Dermis blood vessel endothelial cell (primary cell): ENCODE measurements around the gene IL10RB. TPM values are rescaled to one million over a fixed set of nuclear protein-coding genes. Genes with fewer than 3 reads are reported as not detected.

Experiments used
- DNase-seq: peaks from one replicate; pipeline ENCODE4 v3.0.0; 2010
- total RNA-seq: library from RNA; depleted of rRNA; stranded (reverse); fragments of >200 nt; gene quantifications from 2 replicates; pipeline ENCODE4 v1.2.3, GENCODE V29; 2014

IL10RB gene
- total RNA-seq, 1 donor from 2014 or later = 55.0 TPM

DNA sequence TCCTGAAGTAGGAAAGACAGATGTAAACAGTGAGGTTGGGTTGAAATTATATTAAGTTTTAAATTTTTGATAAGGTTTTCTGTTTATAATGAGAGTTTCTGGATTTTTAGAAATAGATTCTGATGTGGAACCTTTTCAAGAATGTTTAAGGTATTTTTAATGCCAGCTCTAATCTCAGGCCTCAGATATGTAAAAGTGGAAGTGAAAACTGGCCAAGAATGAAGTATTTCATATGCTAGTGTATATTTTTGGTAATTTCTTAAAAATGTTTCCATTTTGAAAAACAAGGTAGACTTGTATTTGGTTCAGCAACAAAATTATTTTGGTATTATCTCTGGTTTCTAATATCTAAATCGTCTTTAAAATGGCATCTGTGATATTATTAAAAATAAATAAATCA lies 73.0 kb downstream of the IL10RB start:
- no peak for DNase-seq

DNA sequence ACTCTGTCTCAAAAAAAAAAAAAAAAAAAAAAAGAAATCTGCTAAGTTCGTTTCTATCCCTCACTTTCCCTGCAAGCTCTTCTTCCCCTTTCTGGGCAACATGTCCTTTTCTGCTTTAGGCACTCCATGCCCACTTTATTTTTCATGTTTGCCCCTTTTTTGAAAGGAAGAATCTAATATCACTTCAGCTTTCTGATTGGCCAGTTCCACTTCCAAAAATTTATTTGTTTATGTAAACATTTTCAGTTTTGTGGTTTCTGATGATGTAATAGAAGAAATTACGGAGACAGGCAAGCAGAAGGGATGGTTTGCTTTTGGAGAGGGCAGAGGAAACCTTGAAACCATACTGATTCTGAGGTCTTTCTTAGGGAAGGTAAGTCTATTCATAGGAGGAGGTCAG lies 73.8 kb downstream of the IL10RB start:
- DNase-seq = no peak

DNA sequence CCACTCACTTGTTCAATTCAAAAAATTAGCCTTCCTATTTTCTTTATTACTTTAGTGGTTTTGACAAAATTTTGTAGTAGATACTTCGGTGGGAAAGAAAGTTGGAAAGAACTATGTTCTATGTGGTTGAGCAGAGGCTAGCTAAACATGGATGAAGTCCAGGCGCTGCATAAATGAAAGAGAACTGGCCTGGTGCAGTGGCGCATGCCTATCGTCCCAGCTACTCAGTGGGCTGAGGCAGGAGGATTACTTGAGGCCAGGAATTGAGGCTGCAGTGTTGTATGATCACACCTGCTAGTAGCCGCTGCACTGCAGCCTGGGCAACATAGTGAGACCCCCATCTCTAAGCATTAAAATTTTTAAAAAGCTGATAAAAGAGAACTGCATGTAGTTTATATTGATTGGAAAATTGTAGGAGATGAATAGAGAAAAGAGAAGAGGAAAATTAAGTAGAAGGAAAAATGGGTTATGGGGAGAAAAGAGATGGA lies 79.6 kb downstream of the IL10RB start:
- DNase-seq = no peak

Other genes with a start within 250 kb of the IL10RB start
- gene OLIG2, start 240.4 kb upstream of the IL10RB start, total RNA-seq = not detected in 2 replicates
- not detected in 2 replicates for gene OLIG1, start 196.2 kb upstream of the IL10RB start, total RNA-seq
- 12.4 and 19.4 TPM in 2 replicates for gene IFNAR2, start 36.4 kb upstream of the IL10RB start, total RNA-seq
- 22.3 and 40.3 TPM in 2 replicates for gene IFNAR1, start 58.6 kb downstream of the IL10RB start, total RNA-seq
- gene IFNGR2, start 137.0 kb downstream of the IL10RB start, total RNA-seq = 51.3 and 64.2 TPM in 2 replicates
- gene TMEM50B, start 213.6 kb downstream of the IL10RB start, total RNA-seq = 24.5 and 32.0 TPM in 2 replicates
- gene DNAJC28, start 225.3 kb downstream of the IL10RB start, total RNA-seq = 1.9 and 2.6 TPM in 2 replicates